SH-SY5Y (cell line): Measurements from ENCODE around the gene ANO6.

Experiments
- GATA2 ChIP-seq: IDR thresholded peaks from 2 replicates; pipeline ENCODE4 v1.6.1; 2011; ENCODE audit warnings: mild to moderate bottlenecking, low read depth, low read length
- GATA3 ChIP-seq: IDR thresholded peaks from 2 replicates; pipeline ENCODE4 v1.6.1; 2011; ENCODE audit warnings: low read depth, mild to moderate bottlenecking, low read length, moderate library complexity

Gene ANO6

DNA sequence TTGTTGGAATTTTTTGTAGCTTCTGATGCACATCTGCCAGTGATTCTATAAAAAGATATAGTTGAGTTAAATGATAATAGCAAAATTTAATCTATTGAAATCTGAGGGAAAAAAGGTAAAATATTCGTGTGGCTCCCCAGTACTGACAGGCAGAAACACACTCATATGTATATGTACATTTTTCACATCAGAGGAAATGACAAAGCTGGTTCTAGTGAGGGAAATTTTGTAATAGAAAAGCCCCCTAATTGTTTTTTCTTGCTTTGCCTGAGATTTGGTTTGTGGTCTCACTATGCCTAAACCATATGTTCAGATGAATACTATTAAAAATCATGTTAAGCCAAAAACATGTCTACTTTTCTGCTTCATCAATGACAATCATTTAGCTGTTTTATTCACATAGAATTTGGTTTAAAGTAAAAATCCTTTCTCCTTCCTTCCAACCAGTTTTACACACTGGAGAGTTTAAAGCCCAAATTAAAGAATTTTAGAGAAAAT lies 203.5 kb downstream of the ANO6 start:
- TF ChIP-seq GATA3 (no peak), GATA2 (no peak)

DNA sequence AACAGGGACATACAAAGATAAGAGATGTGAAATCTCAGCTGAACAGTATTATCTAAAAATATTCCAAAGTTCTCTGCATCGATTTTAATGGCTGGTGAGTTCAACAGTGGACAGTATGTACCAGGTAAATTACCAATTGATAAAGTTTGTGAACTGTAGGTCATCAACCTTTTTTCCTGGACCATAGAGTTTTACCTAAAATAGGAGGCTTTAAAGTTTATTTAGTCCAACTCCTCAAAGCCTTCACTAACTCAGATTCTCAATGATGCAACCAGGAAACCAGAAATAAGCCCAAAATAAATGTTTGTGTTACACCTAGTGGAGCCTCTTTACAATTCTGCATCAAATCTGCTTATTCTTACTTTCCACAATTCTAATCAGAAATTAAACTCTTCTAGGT lies 205.8 kb downstream of the ANO6 start:
- TF ChIP-seq GATA2 (no peak), GATA3 (no peak)

DNA sequence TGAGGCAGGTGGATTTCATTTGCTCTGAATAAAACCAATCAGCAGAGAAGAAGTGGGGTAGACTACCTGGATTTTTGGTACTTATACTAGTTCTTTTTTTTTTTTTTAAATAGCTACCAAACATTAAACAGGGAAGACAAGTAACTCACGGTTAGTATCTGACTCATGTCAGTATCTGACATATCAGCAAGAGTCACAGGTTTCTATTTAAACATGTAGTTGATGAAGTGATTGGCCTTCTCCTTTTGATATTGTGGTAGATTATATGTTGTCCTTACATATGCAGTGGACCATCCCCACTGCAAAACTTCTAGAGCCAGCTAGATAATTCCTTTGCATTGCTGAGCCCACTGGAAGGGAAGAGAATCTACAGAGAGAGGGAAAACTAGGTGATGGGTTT lies 208.0 kb downstream of the ANO6 start:
- no peak for TF ChIP-seq GATA2
- no peak for TF ChIP-seq GATA3

DNA sequence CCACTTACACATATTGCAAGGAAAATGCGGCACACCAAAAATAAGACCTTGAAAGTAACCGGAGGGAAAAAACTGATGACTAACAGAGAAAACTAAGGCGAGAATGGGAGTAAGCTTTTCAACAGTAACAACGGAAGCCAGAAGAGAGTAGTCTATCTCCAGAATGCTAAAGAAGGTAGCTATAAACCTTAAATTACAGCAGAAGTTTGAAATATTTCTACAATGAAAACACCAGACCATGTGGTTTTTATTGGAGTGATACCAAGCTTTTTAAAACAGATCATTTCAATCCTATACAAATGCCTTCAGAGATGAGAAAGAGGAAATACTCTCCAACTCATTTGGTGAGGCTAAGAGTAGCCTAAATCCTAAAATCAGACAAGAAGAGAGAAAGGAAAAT lies 209.5 kb downstream of the ANO6 start:
- TF ChIP-seq GATA2: no peak
- no peak for TF ChIP-seq GATA3

DNA sequence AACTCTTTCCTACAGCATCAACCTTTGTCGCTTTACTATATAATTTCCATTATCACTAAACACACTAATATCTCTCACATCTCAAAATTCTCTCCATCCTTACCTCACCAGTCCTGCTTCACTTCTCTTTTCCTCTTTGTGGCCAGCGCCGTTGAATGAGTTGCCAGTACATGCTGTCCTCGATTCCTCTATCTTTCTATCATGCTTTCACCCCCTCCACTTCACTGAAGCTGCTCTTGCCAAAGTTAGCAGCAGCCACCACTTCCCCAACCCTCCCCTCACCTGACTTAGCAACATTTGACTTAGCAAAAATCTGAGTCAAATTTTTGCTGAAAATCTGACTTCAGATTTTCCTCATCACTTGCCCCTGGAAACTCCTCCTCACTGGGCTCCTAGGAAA lies 210.4 kb downstream of the ANO6 start:
- no peak for TF ChIP-seq GATA3
- no peak for TF ChIP-seq GATA2

DNA sequence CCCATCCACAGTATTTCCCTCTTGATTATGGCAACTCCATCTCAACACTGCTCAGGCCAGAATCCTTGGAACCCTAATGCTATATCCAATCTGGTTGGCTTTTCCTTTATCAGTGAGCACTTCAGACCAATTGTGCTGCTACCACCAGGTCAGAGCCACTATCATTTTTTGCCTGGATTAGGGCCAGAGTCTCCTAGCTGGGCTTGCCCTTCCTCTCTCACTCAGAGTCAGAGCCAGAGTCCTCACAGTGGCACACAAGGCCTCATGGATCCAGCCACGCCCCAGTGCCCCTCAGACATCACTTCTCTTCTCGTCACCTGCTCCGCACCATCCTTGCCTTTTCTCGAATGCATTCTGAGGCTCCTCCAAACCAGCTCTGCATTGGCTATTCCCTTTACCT lies 211.1 kb downstream of the ANO6 start:
- no peak for TF ChIP-seq GATA3

DNA sequence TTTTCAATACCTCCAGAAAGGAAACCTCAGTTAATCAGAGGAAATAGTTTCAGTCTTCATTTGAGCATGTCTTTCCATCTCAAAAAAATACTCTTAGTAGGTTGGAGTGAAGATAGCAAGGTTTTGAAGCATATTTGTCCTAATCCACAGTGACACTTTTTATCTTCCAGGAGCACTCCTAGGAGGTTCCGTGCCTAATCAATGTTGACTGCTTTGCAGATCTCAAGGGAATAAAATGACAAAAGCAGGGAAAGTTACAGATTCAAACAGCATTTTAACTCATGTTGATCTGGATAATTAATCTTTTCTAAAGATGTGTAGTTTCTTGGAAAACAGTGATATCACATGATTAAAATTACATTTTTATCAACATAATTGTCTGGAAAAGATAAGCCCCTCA lies 213.9 kb downstream of the ANO6 start:
- no peak for TF ChIP-seq GATA2
- no peak for TF ChIP-seq GATA3

DNA sequence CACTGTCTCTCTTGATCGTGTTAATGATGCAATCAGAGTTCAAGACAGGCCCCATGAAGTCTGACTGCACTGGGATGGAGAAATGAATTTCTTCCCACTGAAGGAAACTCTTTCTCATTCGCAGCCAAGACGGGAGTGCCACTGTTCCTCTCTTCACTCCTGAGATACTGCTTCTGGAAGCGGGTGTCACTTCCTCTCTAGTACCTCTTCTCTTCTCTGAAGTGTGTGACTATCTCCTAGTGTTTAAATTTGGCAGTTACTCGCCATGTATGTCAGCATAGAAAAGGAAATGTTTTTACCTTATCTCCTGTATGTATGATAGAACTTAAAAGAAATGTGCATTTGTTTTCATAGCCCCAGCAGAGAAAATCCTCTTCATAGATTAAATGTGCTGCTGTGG lies 215.2 kb downstream of the ANO6 start:
- TF ChIP-seq GATA3 (no peak), GATA2 (no peak)

DNA sequence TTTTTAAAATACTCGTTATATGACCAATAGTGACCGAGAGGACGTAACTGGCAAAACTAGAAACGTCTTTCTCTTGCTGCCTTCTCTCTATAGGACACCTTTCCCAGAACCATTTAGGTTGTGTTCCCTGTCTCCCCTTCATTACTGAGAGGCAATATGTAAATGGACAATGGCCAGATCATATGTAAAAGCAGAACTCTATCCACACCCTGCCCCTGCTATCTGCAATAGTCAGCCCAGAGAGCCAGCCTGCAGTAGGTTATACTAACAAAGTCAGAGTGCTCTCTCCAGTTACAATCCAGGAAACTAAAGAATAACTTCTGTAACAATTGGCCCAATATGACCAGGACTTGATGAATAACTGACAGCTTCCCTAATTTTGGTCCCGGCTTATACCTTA lies 216.8 kb downstream of the ANO6 start:
- no peak for TF ChIP-seq GATA3

DNA sequence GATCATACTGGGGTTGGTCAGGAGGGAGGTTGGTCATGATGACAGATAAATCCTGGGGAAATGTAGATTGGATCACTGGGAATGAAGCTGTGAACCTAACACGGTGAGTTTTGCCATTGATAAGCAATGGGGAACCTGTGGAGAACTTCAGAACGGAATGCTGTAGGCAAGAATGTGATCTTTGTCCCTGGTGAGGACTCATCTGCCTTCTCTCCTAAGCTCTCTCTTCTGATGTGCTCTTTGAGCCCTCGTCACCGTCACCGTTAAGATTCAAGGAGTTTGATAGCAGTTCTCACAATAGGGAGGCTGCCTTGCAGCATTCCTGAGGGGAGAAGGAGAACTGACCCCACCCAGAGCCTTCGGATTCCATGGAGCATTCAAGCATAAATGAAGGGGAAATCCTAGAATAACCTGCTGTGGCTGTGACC lies 217.6 kb downstream of the ANO6 start:
- TF ChIP-seq GATA3 (no peak), GATA2 (no peak)

DNA sequence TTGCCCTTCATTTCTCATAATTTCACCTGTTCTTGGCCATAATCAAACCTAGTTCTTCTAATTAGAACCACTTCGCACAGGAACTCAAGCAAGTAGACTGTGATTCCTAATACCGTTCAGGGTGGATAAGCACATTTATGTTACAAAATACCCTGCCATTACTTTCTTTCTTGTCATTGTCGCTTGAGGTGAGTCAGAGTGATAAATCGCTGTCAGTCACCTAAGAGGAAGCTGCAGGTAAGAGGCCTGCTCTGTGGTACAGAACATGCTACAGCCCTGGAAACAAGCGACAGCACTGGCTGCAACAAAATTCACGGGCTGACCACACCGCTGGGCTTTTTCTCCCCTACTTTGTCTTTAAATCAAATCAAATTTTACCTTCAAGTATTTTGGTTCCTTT lies 218.2 kb downstream of the ANO6 start:
- TF ChIP-seq GATA2 (no peak), GATA3 (no peak)

DNA sequence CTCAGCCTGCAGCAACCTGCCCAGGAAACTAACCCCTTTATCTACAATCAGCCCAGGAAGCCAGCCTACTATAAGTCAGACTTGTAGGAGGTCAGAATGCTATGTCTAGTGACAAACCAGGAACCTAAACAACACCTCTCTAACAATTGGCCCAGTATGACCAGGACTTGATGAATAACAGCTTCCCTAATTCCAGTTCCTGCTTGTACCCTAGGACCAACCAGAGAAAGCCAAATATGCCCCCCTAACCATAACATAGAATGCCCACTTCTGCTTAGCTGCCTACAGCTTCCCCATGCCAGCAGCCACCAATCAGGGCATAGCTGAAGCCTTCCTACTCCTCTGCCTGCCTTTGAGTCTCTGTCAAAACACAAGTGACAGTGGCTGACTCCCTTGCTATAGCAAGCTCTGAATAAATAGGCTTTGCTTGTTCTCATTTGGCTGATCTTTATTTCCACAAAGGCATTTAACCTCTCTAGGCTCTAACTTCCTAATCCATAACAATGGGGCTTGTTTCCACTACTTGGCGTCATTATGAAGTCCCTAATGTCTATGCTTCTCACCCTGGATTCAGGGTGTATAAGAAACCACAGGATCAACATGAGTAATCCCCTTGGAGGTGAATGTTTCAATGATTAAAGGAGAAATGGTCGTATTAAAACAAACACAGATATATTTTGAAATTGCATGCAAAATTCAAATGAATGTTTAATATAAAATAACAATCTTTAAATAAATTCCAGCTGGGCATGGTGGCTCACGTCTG lies 220.2 kb downstream of the ANO6 start:
- TF ChIP-seq GATA2: no peak
- no peak for TF ChIP-seq GATA3

DNA sequence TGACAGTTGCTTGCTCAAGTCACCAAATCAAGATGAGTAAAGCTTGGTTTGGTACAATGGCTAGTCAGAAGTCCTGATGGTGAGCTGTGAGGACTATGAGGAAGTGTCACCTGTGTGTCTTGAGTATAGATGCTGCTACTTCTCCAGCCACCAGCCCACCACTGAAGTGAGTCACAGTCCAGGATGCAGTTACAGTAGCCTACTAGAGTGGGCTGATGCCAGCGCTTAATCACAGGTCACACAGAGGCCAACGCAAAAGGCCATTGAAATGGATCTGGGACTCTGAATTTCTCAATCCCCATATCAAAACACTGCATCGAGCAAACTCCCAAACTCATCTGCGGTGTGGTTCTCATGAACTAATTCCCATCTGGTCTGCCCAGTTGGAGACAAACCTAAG lies 223.1 kb downstream of the ANO6 start:
- TF ChIP-seq GATA3 (no peak), GATA2 (no peak)

DNA sequence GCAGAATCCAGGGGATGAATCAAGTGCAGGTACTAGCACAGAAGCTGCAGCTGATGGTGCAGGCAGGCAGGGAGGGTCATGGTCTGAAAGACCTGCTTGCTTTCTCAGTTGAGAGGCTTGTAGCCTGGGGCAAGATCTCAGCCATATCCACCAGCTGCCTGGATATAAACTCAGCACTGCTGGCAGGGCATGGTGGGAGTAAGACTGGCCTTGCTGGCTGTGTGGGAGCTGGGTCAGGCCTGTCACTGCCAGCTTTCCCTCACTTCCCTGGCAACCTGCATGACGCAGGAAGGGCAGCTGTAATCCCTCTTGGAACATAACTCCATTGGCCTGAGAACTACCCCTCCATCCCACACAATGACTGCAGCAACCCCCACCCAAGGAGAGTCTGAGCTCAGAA lies 230.1 kb downstream of the ANO6 start:
- TF ChIP-seq GATA2: no peak
- TF ChIP-seq GATA3: no peak

DNA sequence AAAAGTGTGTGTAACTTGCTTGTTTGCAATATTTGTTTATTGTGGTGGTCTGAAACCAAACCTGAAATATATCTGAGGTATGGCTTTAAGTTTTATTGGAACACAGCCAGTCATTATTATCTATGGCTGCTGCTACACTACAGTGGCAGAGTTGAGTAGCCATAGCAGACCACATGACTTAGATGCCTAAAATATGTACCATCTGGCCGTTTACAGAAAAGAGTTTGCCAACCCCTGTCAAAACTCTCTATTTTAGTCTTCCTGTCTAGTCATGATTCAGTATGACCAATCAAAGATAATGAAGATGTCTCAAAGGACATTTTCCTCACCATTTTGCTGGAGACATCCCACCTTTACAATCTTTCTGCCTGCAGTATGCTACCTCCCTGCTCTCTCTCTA lies 242.3 kb downstream of the ANO6 start:
- TF ChIP-seq GATA3: no peak
- TF ChIP-seq GATA2: no peak
